Activated CD8-positive, alpha-beta T cell treated with anti-CD3 and anti-CD28 coated beads for 36 hours (primary cell): Measurements from ENCODE around the gene SAMD4B. TPM values are rescaled to one million over a fixed set of nuclear protein-coding genes. Genes with fewer than 3 reads are reported as not detected.
"Not testable (repeated sequence)": the region's sequence is repeated elsewhere in the genome, so short reads cannot be mapped to it uniquely, and the experiment has no call there.

Experiments
- ATAC-seq: fragments of 200-7000 bp; cut with Tn5 transposase; one replicate; pipeline ENCODE4 v1.10.0; 2021; ENCODE audit warnings: mild to moderate bottlenecking, moderate library complexity
- CTCF ChIA-PET: fragments of 350-600 bp; sonication (Branson Sonifier 250); formaldehyde crosslinking; loops from one replicate; lab custom pipeline; 2021; ENCODE audit warnings: antibody characterized with exemption; lab: Charles Lee
- POLR2A ChIA-PET: fragments of 350-600 bp; sonication (Branson Sonifier 250); formaldehyde crosslinking; loops from one replicate; lab custom pipeline; 2021; ENCODE audit warnings: antibody characterized with exemption; lab: Charles Lee
- DNase-seq: peaks from one replicate; pipeline ENCODE4 v3.0.0-alpha.2; 2020
- H3K27ac Mint-ChIP-seq: one replicate; pipeline ENCODE4 v1.8.0; 2021; ENCODE audit warnings: mild to moderate bottlenecking, mixed read lengths
- H3K27me3 Mint-ChIP-seq: one replicate; pipeline ENCODE4 v1.8.0; 2021; ENCODE audit warnings: mixed read lengths
- H3K36me3 Mint-ChIP-seq: one replicate; pipeline ENCODE4 v1.8.0; 2021; ENCODE audit warnings: low read depth, mixed read lengths
- H3K4me1 Mint-ChIP-seq: one replicate; pipeline ENCODE4 v1.8.0; 2021; ENCODE audit warnings: low read depth, mixed read lengths
- H3K4me3 Mint-ChIP-seq: one replicate; pipeline ENCODE4 v1.8.0; 2021; ENCODE audit warnings: mild to moderate bottlenecking, moderate library complexity, mixed read lengths
- H3K9me3 Mint-ChIP-seq: one replicate; pipeline ENCODE4 v1.8.0; 2021; ENCODE audit warnings: mixed read lengths
- CTCF ChIP-seq: fragments of 200-600 bp; IDR thresholded peaks from one replicate; pipeline ENCODE4 v1.8.0; 2022; ENCODE audit warnings: antibody characterized with exemption, mild to moderate bottlenecking
- intact Hi-C: fragments of 100-400 bp; cut with micrococcal nuclease; formaldehyde crosslinking; loops from one replicate; pipeline ENCODE4 v1.10.0; 2022
- total RNA-seq, 2 experiments: library from RNA; stranded (reverse); gene quantifications; one replicate each; pipeline ENCODE4 v1.2.3, GENCODE V29; 2021

SAMD4B gene
- total RNA-seq, 2 experiments from 2014 or later, result 35.5 to 37.1 TPM

GRCh38 chr19:39327363-39328045 is 14.7 kb upstream of the SAMD4B start:
- peaks cover 26% of the 10 kb centered on the region for H3K36me3 Mint-ChIP-seq
- intact Hi-C loops, result loop anchor here (5.0 kb wide), 1 partner anchor 115 kb away; no protein-coding TSS in a partner anchor
- ChIA-PET CTCF (interaction anchor here (0.6 to 2.8 kb wide), 20 partner anchors 8 to 205 kb away, joined by 3 to 15 read pairs (median 4); partner anchors contain the start of genes GMFG and NCCRP1), POLR2A (interaction anchor here (1.1 to 1.5 kb wide), 2 partner anchors 8 to 12 kb away, joined by 3 to 5 read pairs; partner anchors contain the start of gene GMFG)
- no peak for ATAC-seq
- H3K4me3 Mint-ChIP-seq, result no peak overlapping the region
- no peaks in the 10 kb centered on the region for H3K27me3 Mint-ChIP-seq
- H3K27ac Mint-ChIP-seq, result peak overlapping the region; percentile 30
- peaks cover 32% of the 10 kb centered on the region for H3K4me1 Mint-ChIP-seq
- no peaks in the 10 kb centered on the region for H3K9me3 Mint-ChIP-seq
- TF ChIP-seq CTCF, result no peak
- DNase-seq, result no peak

GRCh38 chr19:39328046-39328705 is 14.0 kb upstream of the SAMD4B start:
- ATAC-seq (peak; percentile 86), DNase-seq (peak; percentile 88)
- POLR2A ChIA-PET, result interaction anchor here (1.1 kb wide), 1 partner anchor 11 kb away, joined by 3 read pairs; no protein-coding TSS in a partner anchor
- H3K4me3 Mint-ChIP-seq, result no peak overlapping the region
- peak overlapping the region; percentile 66 for H3K27ac Mint-ChIP-seq
- intact Hi-C loops, result loop anchor here (5.0 kb wide), 1 partner anchor 116 kb away; no protein-coding TSS in a partner anchor
- TF ChIP-seq CTCF, result peak; percentile 97
- H3K36me3 Mint-ChIP-seq, result peaks cover 31% of the 10 kb centered on the region
- CTCF ChIA-PET, result interaction anchor here (0.6 to 2.8 kb wide), 17 partner anchors 10 to 206 kb away, joined by 3 to 15 read pairs (median 4); partner anchors contain the start of gene NCCRP1
- H3K9me3 Mint-ChIP-seq, result no peaks in the 10 kb centered on the region
- peaks cover 38% of the 10 kb centered on the region for H3K4me1 Mint-ChIP-seq
- H3K27me3 Mint-ChIP-seq, result no peaks in the 10 kb centered on the region

GRCh38 chr19:39329948-39330347 is 12.3 kb upstream of the SAMD4B start:
- H3K4me1 Mint-ChIP-seq, result peaks cover 48% of the 10 kb centered on the region
- ChIA-PET CTCF (interaction anchor here (2.6 kb wide), 1 partner anchor 117 kb away, joined by 11 read pairs; no protein-coding TSS in a partner anchor), POLR2A (interaction anchor here (1.6 kb wide), 1 partner anchor 92 kb away, joined by 4 read pairs; no protein-coding TSS in a partner anchor)
- no peak overlapping the region for H3K4me3 Mint-ChIP-seq
- intact Hi-C loops, result loop anchor here (5.0 to 10.0 kb wide), 2 partner anchors 118 to 205 kb away; partner anchors contain the start of gene PAK4
- ATAC-seq (no peak), DNase-seq (no peak)
- H3K36me3 Mint-ChIP-seq, result peaks cover 43% of the 10 kb centered on the region
- H3K9me3 Mint-ChIP-seq, result no peaks in the 10 kb centered on the region
- no peaks in the 10 kb centered on the region for H3K27me3 Mint-ChIP-seq
- TF ChIP-seq CTCF, result no peak
- H3K27ac Mint-ChIP-seq, result no peak overlapping the region

- CTCF ChIA-PET, result interaction anchor here (2.6 kb wide), 2 partner anchors 120 to 210 kb away, joined by 11 to 12 read pairs; no protein-coding TSS in a partner anchor
- Mint-ChIP-seq H3K4me3 (no peak overlapping the region), H3K4me1 (peaks cover 55% of the 10 kb centered on the region), H3K27me3 (no peaks in the 10 kb centered on the region), H3K9me3 (no peaks in the 10 kb centered on the region), H3K27ac (no peak overlapping the region), H3K36me3 (peaks cover 44% of the 10 kb centered on the region)
- TF ChIP-seq CTCF, result no peak
- POLR2A ChIA-PET, result interaction anchor here (2.1 kb wide), 1 partner anchor 75 kb away, joined by 7 read pairs; the partner anchor contains the start of gene ZFP36
- DNase-seq (no peak), ATAC-seq (no peak)
- intact Hi-C loops, result loop anchor here (10.0 kb wide), 1 partner anchor 207 kb away; the partner anchor contains the start of gene PAK4
Measured at GRCh38 chr19:39332293-39332692, 9.9 kb upstream of the SAMD4B start.

GRCh38 chr19:39332738-39333137 is 9.5 kb upstream of the SAMD4B start:
- ATAC-seq, H3K9me3 Mint-ChIP-seq, H3K27me3 Mint-ChIP-seq, DNase-seq: not testable (repeated sequence)
- POLR2A ChIA-PET, result interaction anchor here (2.1 kb wide), 1 partner anchor 74 kb away, joined by 7 read pairs; the partner anchor contains the start of gene ZFP36
- CTCF ChIA-PET, result interaction anchor here (2.6 kb wide), 1 partner anchor 211 kb away, joined by 12 read pairs; no protein-coding TSS in a partner anchor
- intact Hi-C loops, result loop anchor here (10.0 kb wide), 1 partner anchor 208 kb away; the partner anchor contains the start of gene PAK4
- peaks cover 58% of the 10 kb centered on the region for H3K4me1 Mint-ChIP-seq
- peaks cover 43% of the 10 kb centered on the region for H3K36me3 Mint-ChIP-seq
- peak overlapping the region; percentile 99 for H3K27ac Mint-ChIP-seq
- H3K4me3 Mint-ChIP-seq, result peak overlapping the region; percentile 97
